T-helper 1 cell treated with Interleukin-12 subunit alpha and Interleukin-12 subunit beta and Interleukin-4 antibody, amounts not matched to agents 30 ng/mL and 1 ng/mL, for 36 hours (primary cell): ENCODE results near the gene ALDH7A1. TPM values are rescaled to one million over a fixed set of nuclear protein-coding genes. Genes with fewer than 3 reads are reported as not detected.
"Not testable (repeated sequence)": the region's sequence is repeated elsewhere in the genome, so short reads cannot be mapped to it uniquely, and the experiment has no call there.

Experiments
- intact Hi-C: fragments of 100-400 bp; cut with micrococcal nuclease; formaldehyde crosslinking; loops from one replicate; pipeline ENCODE4 v1.15.1; 2024
- total RNA-seq: library from RNA; stranded (reverse); gene quantifications from 2 replicates; pipeline ENCODE4 v1.2.3, GENCODE V29; 2022

The ALDH7A1 gene
- total RNA-seq, 1 donor from 2014 or later: 0.66 TPM

DNA sequence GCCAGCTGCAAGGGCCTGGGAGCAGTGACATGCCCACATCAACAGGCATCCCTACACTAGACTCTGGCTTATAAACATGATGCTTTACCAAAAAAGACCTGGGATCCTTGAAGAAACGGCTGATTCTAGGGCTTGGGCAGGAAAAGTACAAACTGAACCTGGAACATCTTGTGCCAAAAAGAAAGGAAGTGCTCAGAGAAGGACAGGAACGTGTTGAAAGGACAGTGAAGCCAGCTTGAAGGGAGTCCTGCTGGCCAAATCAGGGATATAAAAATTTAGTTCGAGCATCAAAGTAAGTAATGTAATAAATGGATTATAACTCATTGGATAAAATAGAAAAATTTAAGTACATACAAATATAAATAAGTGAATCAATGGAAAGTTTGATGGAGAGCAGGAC, 58.1 kb downstream of the ALDH7A1 start:
- intact Hi-C loops: no loop called here

DNA sequence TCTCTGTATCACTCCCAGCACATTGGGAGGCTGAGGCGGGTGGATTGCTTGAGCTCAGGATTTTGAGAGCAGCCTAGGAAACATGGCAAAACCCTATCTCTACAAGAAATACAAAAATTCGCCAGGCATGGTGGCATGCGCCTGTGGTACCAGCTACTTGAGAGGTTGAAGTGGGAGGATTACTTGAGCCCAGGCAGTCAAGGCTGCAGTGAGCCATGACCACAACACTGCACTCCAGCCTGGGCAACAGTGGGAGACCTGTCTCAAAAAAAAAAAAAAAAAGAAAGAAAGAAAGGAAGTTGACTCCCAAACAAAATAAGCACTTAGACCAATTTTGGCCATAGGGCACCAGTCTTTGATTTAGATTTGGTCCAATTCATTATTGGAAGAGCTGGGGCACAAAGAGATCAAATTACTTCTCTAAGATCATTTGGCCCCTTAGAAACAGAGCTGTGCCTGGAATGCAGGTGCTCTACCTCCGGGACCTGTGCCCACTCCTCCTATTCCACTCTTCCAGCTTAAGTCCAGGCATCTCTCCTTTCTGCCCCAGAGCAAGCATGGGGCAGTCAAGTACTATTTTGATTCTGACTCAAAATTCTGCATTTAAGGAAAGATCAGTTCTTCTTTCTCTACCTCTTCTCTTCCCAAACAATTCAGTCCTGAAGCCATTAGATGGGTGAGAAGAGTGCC, 59.0 kb downstream of the ALDH7A1 start:
- intact Hi-C loops: no loop called here

DNA sequence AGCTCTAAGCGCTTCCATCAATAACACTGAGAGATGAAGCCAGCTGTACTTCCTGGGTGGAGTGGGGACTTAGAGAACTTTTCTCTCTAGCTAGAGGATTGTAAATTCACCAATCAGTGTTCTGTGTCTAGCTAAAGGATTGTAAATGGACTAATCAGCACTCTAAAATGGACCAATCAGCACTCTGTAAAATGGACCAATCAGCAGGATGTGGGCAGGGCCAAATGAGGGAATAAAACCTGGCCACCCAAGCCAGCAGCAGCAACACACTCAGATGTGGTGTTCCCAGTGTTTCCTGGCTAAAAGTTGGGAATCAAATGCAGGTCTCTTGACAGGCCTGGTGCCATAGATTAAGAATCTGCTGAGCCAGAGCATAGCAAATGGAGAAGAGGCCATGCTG, 60.5 kb downstream of the ALDH7A1 start:
- intact Hi-C loops: no loop called here

DNA sequence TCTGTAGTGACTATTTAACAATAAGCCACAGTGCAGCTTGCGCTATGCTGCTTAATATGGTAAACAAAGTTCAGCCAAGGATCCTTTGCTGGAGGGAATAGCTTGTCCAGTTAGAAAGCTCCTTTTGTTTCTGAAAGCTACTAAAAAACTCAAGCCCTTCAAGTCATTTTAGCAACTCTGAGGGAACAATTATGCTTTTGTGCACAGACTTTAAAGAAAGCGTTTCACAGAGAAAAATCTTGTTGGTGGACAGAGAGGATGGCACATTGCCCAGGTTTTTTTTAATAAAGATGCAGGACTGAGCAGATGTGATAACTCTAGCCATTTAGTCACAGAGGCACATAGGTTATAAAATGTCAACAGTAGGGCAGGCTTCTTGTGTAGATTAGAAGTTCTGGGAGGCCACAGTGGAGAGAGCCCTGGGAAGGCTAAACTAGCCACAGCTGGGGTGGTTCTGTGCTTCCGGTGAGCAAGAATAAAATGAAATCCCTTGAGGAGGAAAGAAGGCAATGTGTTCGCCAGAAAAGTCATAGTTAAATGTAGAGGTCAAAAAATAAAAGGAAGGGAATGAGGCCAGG, 63.4 kb downstream of the ALDH7A1 start:
- intact Hi-C loops: no loop called here

DNA sequence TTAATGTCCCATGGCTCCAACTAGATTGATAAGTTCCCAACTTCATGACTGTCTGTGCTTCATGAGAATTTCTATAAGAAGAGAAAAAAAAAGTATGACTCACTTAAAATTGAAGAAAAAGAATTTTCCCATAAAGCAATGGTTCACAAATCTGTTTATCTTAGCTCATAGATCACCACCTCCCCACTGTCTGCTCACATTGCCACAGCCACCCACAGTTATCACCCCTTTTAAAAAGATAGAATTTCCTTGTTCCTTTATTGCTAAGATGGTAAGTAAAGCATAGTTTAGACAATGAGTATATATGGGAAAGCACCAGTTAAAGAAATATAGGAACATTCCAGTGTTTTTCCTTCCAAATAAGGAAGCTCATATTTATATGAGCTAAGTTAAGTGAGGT, 67.1 kb downstream of the ALDH7A1 start:
- intact Hi-C loops: no loop called here

DNA sequence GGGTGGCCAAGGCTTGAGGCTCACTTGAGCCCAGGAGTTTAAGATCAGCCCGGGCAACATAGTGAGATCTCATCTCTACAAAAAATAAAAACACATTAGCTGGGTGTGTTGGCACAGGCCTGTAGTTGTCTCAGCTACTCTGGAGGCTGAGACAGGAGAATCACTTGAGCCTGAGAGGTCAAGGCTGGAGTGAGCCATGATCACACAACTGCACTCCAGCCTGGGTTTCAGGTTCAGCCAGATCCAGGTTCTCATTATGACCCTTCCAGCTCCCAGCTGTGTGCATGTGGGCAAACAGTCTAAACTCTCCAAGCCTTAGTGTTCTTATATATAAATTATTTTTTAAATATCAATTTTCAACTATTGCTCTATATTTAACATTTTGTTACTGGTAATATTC, 67.9 kb downstream of the ALDH7A1 start:
- intact Hi-C loops: no loop called here

DNA sequence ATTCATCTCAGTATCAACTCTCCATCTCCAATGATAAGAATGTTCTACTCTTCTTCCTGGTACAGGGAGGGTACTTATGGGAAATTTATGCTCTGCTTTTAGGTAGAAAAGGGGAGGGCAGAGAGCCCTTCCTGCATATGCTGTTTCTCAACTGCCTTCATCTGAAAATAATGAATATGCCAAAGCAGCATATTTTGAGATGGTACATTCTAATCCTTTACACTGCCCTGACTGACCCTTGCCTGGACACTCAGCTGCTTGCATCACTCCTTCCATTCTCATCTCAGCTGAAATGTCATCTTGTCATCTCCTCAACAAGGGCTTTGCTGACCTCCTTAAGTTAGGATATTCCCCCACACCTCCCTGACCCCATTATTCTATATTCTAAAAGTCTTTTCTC, 68.5 kb downstream of the ALDH7A1 start:
- intact Hi-C loops: no loop called here

DNA sequence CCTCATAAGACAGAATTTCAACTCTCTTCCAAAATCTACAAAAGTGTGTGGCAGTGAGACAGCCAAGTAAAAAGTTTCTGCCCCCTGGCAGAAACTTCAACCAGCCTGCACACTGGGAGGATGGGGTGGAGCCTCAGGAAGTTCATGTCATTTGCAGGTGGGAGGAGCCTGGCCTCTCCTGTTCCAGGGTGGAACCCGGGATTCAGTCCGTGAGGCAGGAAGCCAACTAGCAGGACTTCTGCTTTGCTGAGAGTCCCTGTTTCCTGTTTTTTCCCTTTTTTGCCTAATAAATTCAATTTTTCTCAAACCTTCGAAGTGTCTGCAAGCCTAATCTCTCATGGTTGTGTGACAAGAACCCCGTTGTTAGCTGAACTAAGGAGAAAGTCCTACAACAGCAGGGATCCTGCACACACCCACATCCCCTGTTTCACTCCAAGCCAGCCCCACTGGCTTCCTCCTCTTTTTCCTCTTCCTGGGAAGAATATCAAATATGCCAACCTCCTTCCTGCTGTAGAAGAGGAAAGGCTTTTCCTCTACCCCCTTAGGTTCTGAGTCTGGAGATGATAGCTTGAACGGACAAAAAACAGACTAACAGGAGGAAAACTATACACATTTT, 69.3 kb downstream of the ALDH7A1 start:
- intact Hi-C loops: no loop called here

DNA sequence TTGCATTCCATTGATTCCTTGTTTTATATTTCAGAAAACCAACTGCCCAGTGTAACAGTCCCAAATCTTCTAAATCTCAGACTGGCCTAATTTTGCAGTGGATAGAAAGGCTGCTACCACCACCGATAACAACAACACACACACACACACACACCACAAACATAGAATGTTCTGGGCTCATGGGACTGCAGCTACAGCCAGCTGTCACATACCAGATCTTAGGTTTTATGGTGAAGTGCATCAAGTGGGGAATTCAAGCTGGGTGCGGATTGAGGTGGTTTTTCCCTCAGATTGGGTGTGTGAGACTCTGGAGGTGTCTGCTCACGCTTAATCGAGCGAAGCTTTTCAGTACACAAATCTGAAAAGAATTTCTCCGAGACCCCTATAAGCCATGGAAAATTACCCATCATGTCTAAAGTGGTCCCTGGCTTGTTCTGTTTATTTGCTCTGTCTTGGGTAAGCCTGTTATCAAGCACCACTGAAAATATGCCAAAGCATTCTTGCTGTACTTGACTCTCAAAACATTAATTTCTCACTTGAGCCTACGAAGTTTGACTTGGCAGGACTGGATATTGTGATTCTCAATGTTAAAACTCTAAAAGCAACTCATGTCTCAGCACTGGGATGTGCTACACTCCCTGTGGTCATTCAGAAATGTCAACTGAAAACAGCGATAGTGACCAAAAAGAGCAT, 71.1 kb downstream of the ALDH7A1 start:
- intact Hi-C loops: no loop called here

DNA sequence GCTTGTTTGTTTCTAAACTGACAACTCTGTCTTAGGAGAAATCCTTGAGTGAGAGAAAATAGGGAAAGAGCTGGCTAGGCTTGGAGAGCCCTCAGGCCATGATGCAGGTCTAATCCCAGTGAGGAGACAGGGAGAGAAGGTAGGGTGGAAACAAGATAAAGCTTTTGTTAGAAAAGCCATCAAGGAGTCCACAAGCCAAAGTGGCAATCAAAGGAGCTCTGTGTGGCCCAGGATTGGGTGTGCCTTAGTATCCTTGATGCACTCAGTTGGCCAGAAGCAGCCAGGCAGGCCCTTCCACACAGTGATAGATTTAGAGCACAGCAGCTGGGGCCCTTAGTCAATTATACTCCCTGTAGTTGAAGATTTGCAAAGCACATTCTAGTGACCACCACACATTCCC, 73.9 kb downstream of the ALDH7A1 start:
- intact Hi-C loops: no loop called here

DNA sequence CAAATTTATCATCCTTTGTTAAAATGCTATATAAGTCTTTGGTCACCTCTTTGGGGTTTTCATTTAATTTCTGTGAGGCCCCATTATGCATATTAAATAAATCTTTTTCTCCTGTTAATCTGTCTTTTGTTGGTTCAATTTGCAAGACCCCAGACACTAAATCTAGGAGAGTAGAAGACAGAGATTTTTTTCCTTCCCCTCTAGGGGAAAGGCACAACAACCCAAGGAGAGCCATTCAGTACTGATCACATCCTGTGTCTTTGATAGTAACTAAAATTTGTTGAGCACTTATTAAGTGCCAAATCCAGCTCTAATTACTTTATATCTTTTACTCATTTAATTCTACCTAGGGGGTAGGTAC, 74.4 kb downstream of the ALDH7A1 start:
- intact Hi-C loops: no loop called here

DNA sequence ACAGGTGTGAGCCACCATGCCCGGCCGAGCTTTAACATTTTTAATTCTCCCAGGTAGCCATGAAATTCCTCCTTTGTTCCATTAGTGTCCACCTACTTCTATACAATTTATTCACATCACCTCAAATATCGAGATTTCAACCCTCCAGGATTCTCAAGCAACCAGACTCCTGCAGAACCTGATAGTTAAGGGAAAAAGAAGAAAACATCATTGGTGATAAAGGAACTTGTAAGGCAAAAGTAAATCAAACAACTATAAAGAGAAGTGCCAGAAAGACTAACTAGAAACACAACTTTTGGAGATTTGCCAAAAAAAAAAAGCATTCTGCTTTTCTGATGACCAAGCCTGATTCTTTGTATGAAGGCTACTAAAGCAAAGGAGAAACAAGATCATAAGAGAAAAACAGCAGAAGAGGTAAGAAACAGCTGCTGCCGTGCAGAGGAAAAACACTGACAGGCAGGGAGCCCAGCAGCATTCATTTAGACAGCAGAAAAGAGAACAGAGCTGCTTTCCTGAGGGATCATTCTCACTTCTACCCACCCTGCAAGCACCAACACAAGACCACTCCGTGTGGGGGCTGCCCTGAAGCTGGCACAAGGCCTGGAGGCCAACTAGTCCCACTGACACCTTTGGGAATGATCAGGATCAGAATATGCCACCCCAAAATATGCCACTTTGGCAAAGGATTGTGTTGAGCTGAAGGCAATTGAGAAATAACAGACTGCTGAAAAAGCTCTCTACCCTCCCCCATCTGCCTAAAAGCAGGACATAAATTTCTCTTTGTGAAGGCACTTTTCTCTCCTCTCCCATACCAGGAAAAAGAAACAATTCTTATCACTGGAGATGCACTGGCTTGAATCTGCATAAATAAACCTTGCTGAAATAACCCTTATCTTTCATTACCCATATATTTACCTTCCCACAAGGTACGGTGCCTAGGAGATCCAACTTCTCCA, 75.1 kb downstream of the ALDH7A1 start:
- intact Hi-C loops: no loop called here

DNA sequence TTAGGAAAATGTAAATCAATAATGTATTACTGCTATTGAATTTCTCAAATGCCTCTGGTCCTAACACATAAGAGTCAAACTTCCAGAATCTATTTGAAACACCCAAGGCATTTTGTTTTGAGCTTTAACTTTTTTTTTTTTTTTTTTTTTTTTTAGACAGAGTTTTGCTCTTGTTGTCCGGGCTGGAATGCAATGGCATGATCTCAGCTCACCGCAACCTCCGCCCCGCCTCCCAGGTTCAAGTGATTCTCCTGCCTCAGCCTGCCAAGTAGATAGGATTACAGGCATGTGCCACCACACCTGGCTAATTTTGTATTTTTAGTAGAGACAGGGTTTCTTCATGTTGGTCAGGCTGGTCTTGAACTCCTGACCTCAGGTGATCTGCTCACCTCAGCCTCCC, 75.8 kb downstream of the ALDH7A1 start:
- intact Hi-C loops: not testable (repeated sequence)

DNA sequence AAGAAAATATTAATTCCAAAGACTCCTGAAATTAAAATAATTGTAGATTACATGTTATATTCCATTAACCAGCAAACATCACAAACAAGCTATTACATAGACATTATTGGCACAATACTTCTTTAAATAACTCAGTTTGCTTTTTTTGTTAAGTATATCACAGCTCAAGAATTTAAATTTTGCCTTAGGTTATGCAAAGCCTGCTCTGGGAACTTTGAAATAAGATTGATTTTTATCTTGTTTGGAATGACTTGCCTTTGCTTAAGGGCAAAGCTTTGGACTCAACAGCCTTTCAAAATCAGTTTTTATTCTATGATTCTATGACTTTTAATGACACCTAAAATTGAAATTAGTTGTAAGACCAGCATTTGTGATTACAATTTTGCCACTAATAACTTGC, 78.2 kb downstream of the ALDH7A1 start:
- intact Hi-C loops: no loop called here

DNA sequence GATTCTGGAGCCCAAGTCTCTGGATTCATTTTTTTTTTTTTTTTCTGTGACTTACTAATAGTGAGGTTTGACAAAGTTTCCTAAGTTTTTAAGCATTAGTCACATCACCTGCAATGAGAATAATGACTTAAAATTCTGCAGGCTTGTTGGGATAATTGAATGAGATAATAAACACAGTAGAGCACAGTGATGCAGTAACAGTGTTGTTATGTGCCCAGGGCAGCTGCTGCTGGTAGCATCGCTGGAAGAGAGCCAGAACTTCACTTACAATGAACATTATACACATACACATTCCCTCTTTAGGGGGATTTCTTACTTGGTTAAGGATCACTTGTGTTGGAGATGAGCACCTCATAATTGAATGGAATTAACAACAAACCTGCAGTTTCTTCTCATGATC, 78.9 kb downstream of the ALDH7A1 start:
- intact Hi-C loops: no loop called here

DNA sequence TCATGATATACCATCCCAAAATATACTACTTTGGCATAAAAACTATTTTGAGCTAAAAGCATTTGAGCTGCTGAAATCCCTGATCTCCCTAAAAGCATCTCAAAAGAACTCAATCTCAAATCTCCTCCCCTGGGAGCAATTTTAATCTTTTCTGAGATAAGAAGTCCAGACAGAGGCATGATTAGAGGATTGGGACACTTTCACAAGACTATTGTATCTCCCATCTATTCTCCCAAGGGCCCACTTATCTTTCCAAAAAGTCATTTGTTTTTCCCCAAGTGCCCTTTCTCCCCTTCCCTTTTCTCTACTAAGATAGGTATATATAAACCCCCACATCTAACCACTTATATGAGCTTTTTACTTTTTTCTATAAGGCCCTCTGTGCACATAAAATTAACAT, 79.7 kb downstream of the ALDH7A1 start:
- intact Hi-C loops: no loop called here

DNA sequence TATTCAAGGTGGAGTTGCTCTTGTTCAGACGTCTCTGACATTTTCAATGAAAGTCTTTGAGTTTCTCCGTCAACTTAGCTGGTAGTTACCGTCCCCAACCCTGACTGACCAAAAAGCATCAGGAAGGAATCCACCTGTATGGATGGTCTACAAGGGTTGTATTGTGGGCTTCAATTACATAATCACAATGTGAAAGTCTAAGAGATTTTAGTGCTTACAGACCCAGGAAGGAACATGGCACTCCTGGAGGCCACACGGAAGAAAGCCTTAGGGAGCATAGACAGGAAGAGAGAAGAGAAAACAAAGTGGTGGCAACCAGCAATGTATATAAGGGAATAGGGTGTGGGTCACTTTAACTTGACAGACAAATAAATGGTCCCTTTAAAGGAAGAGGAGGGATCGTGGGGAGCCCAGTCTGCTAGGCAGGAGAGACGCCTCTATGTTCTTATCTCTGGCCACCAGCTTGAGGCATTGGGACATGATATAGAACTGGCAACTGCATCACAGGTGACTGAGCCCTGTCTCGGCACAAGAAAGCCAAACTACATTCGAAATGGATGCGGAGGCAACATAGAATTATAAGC, 80.4 kb downstream of the ALDH7A1 start:
- intact Hi-C loops: no loop called here

DNA sequence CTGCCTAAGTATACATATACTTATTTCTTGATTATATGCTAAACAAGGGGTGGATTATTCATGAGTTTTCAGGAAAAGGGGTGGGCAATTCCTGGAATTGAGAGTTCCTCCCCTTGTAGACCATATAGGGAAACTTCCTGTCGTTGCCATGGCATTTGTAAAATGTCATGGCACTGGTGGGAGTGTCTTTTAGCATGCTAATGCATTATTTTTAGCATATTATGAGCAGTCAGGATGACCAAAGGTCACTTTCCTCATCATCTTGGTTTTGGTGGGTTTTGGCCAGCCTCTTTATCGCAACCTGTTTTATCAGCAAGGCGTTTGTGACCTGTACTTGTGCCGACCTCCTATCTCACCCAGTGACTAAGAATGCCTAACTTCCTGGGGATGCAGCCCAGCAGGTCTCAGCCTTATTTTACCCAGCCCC, 80.9 kb downstream of the ALDH7A1 start:
- intact Hi-C loops: no loop called here

DNA sequence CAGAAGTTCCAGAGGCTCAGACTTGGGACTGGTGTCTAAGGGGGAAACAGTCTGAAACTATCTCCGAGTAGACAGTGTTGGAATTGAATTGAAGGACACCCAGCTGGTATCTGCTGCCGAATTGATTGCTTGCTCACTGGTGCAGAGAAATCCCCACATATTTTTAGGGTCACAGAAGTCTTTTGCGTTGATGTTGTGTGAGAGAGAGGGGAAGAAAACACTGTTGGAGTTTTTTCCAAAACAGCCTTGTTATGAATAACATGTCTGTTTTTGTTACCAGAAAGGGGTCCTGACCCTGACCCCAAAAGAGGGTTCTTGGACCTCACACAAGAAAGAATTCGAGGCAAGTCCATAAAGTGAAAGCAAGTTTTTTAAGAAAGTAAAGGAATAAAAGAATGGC, 81.3 kb downstream of the ALDH7A1 start:
- intact Hi-C loops: no loop called here

DNA sequence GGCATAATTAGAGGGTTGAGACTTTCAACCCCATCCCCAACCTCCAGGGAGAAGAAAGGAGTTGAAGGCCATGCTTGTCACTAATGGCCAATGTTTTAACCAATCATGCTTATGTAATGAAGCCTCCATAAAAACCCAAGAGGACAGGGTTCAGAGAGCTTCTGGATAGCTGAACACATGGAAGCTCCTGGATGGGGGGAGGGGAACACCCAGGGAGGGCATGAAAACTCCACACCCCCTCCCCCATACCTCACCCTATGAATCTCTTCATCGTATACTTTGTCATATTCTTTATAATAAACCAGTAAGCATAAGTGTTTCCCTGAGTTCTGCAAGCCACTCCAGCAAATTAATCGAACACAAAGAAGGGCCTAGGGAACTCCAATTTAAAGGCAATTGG, 81.7 kb downstream of the ALDH7A1 start:
- intact Hi-C loops: no loop called here

DNA sequence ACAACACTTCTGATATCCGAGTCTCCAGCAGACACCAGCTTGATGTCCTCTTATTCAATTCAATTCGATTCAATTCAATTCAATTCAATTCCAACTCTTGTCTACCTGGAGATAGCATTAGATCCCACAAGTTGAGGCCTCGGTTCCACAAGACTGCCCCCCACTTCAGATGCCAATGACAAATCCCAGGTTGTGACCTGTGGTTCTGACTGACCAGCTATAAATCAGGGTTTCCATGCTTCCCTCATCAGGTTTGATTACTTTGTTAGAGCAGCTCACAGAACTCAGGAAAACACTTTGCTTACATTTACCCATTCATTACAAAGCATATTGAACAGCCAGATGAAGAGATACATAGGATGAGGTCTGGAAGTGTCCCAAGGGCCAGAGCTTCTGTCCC, 82.6 kb downstream of the ALDH7A1 start:
- intact Hi-C loops: no loop called here
